Left ventricle myocardium inferior (tissue), 1 donor: ENCODE measurements around the gene FLT1. TPM values are rescaled to one million over a fixed set of nuclear protein-coding genes. Genes with fewer than 3 reads are reported as not detected.

Experiments
- DNase-seq: peaks from one replicate; pipeline ENCODE4 v3.0.0-alpha.2; 2020
- H3K27ac ChIP-seq: fragments of 200-600 bp; replicated peaks from 2 replicates; pipeline ENCODE4 v1.8.0; 2021
- H3K27me3 ChIP-seq: fragments of 200-600 bp; 2 replicates; pipeline ENCODE4 v1.8.0; 2021; ENCODE audit warnings: low read depth
- H3K36me3 ChIP-seq: fragments of 200-600 bp; 2 replicates; pipeline ENCODE4 v1.8.0; 2021
- H3K4me1 ChIP-seq: fragments of 200-600 bp; 2 replicates; pipeline ENCODE4 v1.8.0; 2021
- H3K4me3 ChIP-seq: fragments of 200-600 bp; 2 replicates; pipeline ENCODE4 v1.8.0; 2021; ENCODE audit warnings: mild to moderate bottlenecking, moderate library complexity
- H3K9me3 ChIP-seq: fragments of 200-600 bp; replicated peaks from 2 replicates; pipeline ENCODE4 v1.8.0; 2021
- CTCF ChIP-seq: fragments of 200-600 bp; IDR thresholded peaks from 2 replicates; pipeline ENCODE4 v1.8.0; 2021; ENCODE audit warnings: antibody characterized with exemption, mild to moderate bottlenecking, borderline replicate concordance
- intact Hi-C: fragments of 100-400 bp; cut with micrococcal nuclease; formaldehyde crosslinking; loops from one replicate; pipeline ENCODE4 v1.11.0; 2022
- total RNA-seq: library from RNA; stranded (reverse); fragmentation: NEBNext Ultra II Directional; extraction: Animal tissue kit (Norgen Biotek cat#: 25700); gene quantifications from one replicate; pipeline ENCODE4 v1.2.1, GENCODE V29; 2021
- donor health status: DM: no; HTN: yes; CAD: no; lungs with severe emphysema.

The FLT1 gene
- total RNA-seq, 1 donor from 2014 or later: 40.7 TPM

GRCh38 chr13:28425793-28426192 lies 69.1 kb downstream of the FLT1 start:
- TF ChIP-seq CTCF: no peak
- H3K27me3 ChIP-seq: no peaks in the 10 kb centered on the region
- no peak for DNase-seq
- peaks cover 46% of the 10 kb centered on the region for H3K36me3 ChIP-seq
- intact Hi-C loops: no loop called here
- H3K4me1 ChIP-seq: peaks cover 61% of the 10 kb centered on the region
- no peak overlapping the region for H3K4me3 ChIP-seq
- no peak overlapping the region for H3K27ac ChIP-seq
- no peaks in the 10 kb centered on the region for H3K9me3 ChIP-seq

GRCh38 chr13:28424541-28424940 lies 70.4 kb downstream of the FLT1 start:
- no peak overlapping the region for H3K27ac ChIP-seq
- H3K27me3 ChIP-seq: no peaks in the 10 kb centered on the region
- H3K4me3 ChIP-seq: no peak overlapping the region
- H3K4me1 ChIP-seq: peaks cover 54% of the 10 kb centered on the region
- H3K36me3 ChIP-seq: peaks cover 36% of the 10 kb centered on the region
- TF ChIP-seq CTCF: no peak
- H3K9me3 ChIP-seq: no peaks in the 10 kb centered on the region
- intact Hi-C loops: no loop called here
- no peak for DNase-seq

GRCh38 chr13:28423010-28423409 lies 71.9 kb downstream of the FLT1 start:
- peak overlapping the region; percentile 20 for H3K27ac ChIP-seq
- no peak for TF ChIP-seq CTCF
- peak; percentile 24 for DNase-seq
- H3K36me3 ChIP-seq: peaks cover 27% of the 10 kb centered on the region
- H3K4me3 ChIP-seq: no peak overlapping the region
- no peaks in the 10 kb centered on the region for H3K27me3 ChIP-seq
- no peaks in the 10 kb centered on the region for H3K9me3 ChIP-seq
- peaks cover 59% of the 10 kb centered on the region for H3K4me1 ChIP-seq
- intact Hi-C loops: no loop called here

- Histone ChIP-seq H3K4me1 (peaks cover 62% of the 10 kb centered on the region), H3K36me3 (peaks cover 15% of the 10 kb centered on the region), H3K27me3 (no peaks in the 10 kb centered on the region), H3K9me3 (no peaks in the 10 kb centered on the region), H3K27ac (no peak overlapping the region), H3K4me3 (no peak overlapping the region)
- TF ChIP-seq CTCF: no peak
- DNase-seq: no peak
- intact Hi-C loops: no loop called here
These were observed 73.1 kb downstream of the FLT1 start for GRCh38 chr13:28421676-28422410.

GRCh38 chr13:28420704-28421103 lies 74.2 kb downstream of the FLT1 start:
- TF ChIP-seq CTCF: no peak
- intact Hi-C loops: no loop called here
- Histone ChIP-seq H3K4me1 (peaks cover 55% of the 10 kb centered on the region), H3K9me3 (no peaks in the 10 kb centered on the region), H3K36me3 (peaks cover 8% of the 10 kb centered on the region), H3K27me3 (no peaks in the 10 kb centered on the region), H3K27ac (no peak overlapping the region), H3K4me3 (no peak overlapping the region)
- DNase-seq: no peak
